NCI-H2196 (cell line): ENCODE measurements around the gene GTF2IRD1.
"Not testable (repeated sequence)": the region's sequence is repeated elsewhere in the genome, so short reads cannot be mapped to it uniquely, and the experiment has no call there.

Source experiments
- DNase-seq: peaks from one replicate; lab custom pipeline; 2025; ENCODE audit not compliant: unreplicated experiment; lab: John Stamatoyannopoulos, UW

The GTF2IRD1 gene

DNA sequence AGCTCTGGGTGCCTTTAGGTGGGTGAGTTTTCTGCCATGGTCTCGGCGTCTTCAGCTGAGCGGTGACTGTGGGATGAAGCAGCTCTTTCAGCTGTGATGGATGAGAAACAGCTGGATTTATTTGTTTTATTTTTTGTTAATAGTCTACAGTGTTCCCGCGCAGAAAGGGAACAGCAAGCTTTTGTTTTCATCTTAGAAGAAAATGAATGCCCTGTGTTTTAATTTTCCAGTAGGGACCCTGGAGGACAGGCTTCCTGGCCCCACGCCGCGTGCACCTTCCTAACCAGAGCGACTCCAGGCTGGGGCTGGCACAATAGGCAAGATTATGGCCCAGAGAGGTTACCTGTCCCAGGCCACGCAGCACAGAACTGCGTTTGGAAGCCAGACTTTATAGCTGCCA, 57.6 kb downstream of the GTF2IRD1 start:
- DNase-seq, result no peak

DNA sequence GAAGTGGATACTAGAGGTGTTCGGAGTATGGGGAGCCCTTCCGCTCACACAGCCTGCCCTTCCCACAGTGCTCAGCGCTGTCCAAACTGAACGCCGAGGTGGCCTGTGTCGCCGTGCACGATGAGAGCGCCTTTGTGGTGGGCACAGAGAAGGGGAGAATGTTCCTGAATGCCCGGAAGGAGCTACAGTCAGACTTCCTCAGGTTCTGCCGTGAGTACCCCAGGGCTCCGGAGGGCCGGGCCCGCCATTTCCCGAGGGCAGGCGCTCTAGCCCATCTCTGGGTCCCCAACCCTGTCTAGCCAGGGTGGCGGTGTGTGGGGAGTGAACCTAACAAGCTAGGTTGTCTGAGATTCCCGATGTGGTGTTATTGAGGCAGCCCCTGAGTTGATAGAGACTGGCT, 59.1 kb downstream of the GTF2IRD1 start:
- no peak for DNase-seq

DNA sequence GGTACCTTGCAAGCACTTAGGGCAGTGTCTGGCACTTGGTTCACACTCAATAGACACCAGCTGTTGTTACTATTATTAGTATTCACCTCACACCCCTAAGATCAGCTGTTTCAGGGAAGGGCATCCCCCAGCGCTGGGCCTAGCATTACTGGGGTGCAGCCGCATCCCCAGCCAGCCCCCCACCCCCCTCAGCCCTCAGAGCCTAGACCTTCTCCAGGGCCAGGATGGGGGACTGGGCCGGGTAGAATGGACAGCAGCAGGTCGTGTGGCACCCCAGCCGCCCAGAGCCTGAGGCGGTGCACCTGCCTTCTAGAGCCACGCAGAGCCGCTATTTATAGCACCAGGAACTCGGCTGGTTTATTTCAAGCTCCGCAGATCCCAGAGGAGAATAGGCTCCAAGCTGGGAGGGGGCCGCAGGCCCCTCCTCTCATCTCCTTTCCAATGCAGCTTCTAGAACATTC, 60.5 kb downstream of the GTF2IRD1 start:
- DNase-seq, result no peak

DNA sequence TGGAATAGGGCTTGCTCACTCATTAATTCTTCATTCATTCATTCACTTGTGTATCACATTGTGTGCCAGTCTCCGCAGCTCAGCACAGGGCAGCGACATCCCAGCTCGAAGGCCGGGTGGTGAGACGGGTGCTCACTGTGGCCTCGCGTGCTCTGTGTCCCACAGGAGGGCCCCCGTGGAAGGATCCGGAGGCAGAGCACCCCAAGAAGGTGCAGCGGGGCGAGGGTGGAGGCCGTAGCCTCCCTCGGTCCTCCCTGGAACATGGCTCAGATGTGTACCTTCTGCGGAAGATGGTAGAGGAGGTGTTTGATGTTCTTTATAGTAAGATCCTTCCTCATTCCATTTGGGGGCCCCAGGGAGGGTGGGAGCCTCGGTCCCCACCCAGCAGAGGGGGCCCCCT, 61.6 kb downstream of the GTF2IRD1 start:
- DNase-seq, result no peak

DNA sequence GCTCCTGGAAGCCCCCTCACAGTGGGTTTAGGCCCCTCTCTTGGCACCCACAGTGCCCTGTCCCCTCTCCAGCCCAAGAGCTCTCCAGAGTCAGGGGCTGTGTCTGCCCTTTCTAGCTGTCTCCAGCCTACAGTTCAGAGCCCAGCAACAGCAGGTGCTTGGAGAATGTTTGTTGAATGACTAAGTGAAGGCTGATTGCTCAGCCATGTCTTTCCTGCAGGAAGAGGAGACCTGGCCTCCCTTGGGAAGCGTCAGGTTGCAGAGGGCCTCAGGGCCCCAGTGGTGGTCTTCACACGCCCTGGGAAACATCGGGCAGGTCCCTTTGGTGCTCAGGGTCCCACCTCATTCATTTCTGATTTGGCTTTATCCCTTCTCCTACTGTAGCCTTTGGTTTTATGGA, 62.5 kb downstream of the GTF2IRD1 start:
- DNase-seq, result no peak

DNA sequence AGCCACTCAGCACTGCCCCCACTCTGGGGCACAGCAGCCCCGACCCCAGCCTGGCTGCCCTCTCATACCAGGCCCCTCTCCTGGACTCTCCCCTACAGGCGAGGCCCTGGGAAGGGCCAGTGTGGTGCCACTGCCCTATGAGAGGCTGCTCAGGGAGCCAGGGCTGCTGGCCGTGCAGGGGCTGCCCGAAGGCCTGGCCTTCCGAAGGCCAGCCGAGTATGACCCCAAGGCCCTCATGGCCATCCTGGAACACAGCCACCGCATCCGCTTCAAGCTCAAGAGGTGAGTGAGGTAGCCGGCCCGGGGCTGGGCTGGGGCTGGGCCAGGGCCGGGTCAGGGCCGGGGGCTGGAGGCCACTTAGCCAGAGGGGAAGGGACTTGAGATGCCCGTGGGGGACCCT, 64.3 kb downstream of the GTF2IRD1 start:
- no peak for DNase-seq

DNA sequence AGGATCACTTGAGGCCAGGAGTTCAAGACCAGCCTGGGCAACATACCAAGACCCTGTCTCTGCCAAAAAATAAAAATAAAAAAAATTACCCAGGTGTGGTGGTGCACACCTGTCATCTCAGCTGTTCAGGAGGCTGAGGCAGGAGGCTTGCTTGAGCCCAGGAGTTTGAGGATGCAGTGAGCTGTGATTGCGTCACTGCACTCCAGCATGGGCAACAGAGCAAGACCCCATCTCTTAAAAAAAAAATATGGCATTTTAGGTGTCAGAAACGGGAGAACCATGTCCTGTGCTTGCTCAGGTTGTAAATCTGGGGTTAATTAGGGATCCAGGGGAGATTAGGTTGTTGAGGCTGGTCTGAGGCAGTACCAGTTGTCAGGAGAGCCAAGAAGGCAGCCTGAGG, 64.9 kb downstream of the GTF2IRD1 start:
- no peak for DNase-seq

DNA sequence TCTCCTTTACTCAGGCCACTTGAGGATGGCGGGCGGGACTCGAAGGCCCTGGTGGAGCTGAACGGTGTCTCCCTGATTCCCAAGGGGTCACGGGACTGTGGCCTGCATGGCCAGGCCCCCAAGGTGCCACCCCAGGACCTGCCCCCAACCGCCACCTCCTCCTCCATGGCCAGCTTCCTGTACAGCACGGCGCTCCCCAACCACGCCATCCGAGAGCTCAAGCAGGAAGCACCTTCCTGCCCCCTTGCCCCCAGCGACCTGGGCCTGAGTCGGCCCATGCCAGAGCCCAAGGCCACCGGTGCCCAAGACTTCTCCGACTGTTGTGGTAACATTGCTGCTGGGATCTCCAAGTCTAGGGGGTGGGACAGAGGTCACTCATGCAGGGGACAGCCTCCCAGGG, 65.7 kb downstream of the GTF2IRD1 start:
- no peak for DNase-seq

DNA sequence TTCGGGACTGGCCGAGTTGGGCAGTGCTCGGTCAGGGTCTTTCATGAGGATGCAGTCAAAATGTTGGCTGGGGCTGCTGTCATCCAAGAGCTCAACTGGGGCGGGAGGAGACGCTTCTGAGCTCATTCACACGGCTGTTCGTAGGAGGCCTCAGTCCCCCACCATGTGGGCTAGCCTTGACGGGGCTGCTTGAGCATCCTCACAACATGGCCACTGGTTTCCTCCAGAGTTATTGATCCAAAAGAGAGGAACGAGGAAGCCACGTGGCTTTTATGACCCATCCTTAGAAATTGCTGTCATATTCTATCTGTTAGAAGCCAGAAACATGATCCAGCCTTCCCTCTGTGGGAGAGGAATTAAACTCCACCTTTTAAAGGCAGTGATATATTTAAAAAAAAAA, 68.1 kb downstream of the GTF2IRD1 start:
- DNase-seq, result no peak

DNA sequence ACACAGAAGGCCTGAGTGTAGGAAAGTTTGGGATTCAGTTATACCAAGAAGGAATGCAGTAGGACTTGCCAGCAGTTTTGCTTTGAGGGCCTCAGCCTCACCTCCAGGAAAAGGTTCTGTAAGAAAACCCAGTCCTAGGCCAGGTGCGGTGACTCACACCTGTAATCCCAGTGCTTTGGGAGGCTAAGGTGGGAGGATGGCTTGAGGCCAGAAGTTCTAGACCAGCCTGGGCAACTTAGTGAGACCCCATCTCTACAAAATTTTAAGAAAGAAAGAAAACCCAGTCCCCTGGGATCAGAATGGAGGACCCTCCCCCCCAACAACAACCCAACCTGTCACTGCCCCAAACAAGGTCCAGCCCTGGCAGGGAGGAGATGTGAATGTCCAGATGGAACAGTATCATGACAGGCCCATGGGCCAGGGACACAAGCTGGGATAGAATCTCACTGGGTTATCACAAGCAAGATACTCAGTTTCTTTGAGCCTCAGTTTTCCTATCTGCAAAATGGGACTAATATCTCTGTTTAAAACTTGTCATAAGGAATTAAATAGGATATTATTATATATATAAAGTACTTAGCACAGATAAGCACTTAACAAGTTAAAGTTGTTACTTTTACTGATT, 68.7 kb downstream of the GTF2IRD1 start:
- DNase-seq, result no peak

DNA sequence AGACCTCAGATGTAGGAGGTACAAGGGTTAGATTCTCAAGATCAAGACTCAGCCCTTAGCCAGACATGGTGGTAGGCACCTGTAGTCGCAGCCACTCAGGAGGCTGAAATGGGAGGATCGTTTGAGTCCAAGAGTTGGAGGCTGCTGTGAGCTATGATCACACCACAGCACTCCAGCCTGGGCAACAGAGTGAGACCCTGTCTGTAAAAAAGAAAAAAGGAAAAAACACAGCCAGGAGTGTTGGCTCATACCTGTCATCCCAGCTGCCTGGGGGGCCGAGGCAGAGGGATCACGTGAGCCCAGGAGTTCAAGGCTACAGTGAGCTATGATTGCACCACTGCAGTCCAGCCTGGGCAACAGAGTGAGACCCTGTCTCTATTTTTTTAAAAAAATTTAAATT, 69.3 kb downstream of the GTF2IRD1 start:
- DNase-seq, result no peak

DNA sequence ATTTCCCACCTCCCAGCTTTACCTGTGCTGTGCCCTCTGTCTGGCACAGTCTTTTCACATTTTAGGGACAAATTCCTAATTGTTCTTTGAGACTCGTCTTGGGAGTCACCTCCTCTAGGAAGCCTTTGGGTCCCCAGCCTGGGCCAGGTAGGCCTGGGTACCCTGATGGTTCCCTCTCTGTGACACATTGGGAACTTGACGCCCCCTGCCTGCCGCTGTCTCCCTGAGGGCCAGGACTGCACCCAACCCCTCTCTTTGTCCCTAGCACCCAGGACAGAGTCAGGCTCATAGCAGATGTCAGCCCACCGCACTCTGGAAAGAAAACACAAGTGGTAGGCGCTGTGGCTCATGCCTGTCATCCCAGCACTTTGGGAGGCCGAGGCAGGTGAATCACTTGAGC, 71.4 kb downstream of the GTF2IRD1 start:
- DNase-seq, result no peak

DNA sequence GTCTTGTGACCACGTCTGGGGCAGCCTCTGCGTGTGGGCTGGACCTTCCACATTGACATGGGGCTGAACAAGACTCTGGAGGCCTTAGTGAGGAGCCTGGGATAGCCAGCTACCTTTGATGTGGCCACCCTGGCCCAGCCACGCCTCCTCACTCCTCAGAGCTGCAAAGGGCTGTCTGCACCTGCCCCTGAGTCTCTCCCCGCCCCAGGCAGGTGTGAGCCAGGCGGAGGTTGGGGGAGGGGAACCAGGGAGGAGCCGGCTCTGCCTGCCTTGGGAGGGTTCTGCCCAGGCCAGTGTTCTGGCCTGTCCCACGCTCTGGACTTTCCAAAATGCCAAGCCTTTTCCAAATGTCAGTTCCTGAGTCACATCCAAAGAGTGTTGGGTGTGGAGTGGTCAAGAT, 72.2 kb downstream of the GTF2IRD1 start:
- DNase-seq, result peak; percentile 93

DNA sequence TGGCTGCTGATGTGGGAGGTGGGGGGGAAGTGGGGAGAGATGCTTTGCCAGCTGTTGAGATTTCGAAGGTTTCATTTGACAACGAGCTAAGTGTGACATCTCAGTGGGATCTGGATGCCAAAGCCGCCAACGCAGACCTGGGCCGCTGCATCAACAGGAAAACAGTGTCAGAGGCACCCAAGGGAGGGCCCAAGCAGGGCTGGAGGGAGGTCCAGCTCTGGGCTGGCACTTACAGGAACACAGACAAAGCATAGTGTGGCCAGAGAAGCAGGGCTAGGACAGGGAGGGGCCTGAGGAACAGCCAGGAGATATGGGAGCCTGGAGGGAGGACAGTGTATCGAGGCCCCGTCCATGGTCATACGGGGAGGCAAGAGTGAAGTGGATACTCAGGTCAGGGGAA, 73.1 kb downstream of the GTF2IRD1 start:
- no peak for DNase-seq

DNA sequence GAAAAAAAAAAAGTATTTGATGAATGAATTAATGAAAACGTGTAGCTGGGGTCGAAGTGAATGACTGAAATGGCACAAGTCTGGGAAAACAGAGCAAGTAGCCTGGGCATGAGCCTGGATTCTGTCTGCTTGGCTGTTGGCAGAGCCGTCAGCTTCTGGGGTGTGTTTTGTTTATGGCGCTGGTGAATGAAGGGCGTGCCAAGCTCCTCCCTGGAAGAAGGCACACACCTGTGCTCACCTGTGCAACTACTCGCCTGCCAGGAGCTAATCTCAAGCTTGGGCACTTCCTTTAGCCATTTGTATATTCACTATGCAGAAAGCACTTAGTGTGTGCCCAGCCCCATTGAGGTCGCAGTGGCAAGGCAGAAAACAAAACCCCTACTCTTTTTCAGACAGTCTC, 74.1 kb downstream of the GTF2IRD1 start:
- peak; percentile 12 for DNase-seq

DNA sequence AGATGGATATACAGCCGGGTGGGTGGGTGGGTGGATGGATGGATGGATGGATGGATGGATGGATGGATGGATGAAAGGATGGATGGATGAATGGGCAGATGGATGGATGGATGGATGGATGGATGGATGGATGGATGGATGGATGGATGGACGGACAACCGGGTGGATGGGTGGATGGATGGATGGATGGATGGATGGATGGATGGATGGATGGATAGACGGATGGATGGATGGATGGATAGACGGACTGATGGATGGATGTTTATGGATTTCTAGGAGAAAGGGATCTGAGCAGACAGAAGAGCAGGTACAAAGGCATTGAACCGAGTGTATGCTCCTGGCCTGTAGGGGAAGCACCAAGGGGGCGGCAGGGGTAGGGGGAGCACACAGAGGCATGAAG, 75.1 kb downstream of the GTF2IRD1 start:
- DNase-seq, result not testable (repeated sequence)

DNA sequence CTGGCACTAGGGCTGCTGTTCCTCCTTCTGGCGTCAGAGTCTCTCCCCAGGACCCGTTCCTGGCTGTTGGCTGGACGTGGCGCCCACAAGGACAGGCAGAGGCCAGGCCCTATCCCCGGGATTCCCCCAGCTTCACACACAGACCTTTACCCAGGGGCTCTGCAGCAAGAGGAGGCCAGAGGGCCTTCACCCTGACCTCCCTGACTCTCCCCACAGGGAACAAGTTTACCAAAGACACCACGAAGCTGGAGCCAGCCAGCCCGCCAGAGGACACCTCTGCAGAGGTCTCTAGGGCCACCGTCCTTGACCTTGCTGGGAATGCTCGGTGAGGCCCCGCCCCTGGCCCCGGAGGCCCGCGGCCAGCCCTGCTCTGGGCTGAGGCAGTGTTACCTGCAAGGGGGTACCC, 82.2 kb downstream of the GTF2IRD1 start:
- no peak for DNase-seq

DNA sequence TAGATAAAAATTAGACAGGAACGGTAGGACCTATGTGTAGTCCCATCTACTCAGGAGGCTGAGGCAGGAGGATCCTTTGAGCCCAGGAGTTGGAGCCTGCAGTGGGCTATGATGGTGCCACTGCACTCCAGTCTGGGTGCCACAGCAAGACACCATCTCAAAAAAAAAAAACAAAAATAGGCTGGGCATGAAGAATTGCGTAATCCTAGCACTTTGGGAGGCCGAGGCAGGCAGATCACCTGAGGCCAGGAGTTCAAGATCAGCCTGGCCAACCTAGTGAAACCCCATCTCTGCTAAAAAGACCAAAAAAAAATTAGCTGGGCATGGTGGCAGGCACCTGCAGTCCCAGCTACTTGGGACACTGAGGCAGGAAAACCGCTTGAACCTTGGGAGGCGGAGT, 88.2 kb downstream of the GTF2IRD1 start:
- DNase-seq, result not testable (repeated sequence)

DNA sequence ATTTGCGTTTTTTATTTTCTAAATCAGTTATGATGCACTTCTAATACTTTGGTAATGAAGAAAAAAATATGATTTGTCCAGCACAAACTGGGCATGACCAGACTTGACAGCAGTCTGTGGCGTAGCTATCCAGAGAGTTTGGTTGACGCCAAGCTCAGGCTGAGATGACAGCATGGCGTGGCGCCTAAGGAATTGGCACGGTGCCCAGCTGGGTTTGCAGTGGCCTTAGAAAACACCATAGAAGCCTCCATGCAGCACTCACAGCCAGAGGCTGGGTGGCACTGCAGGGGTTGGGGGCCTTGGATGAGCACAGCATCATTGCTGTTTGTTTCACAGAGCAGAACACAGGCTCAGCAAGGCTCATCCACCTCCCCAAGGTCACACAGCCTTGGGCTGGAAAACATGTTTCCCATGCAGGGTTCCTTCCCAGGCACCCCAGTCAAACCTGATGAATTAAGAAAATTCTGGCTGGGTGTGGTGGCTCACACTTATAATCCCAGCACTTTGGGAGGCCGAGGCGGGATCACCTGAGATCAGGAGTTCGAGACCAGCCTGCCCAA, 88.9 kb downstream of the GTF2IRD1 start:
- peak; percentile 90 for DNase-seq

DNA sequence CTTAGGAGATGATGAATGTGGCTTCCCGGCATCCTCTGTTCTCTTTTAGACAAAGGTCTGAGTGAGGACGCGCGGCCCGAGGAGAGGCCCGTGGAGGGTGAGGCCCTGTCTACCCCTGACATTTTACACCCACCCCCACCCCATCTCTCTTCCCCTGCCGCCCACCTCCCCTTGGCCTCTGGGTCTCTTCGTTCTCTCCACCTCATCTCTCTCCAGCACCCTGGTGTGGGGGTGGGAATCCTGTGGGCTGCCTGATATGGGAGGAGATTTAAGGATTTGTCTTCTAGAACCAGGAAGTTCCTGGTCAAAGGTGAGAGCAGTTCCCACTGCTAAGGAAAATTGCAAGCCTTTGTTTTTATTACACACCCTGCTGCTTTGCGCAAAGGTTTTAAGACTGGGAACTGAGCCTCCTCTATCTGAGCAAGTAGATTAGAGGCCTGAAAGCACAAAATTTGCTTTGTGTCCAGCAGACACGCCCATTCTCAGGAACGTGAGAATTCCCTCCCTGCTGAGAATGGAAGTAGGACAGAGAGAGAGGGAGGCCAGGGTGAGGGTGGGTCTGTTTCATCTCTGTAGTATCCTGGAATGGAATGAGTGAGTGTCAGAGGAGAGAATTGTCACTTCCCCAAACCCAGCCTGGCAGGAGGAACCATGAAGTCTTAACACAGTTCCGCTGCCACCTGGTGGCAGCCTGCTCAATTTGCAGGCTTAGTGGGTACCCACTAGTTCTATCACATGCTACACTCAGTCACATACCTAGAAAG, 91.2 kb downstream of the GTF2IRD1 start:
- no peak for DNase-seq

DNA sequence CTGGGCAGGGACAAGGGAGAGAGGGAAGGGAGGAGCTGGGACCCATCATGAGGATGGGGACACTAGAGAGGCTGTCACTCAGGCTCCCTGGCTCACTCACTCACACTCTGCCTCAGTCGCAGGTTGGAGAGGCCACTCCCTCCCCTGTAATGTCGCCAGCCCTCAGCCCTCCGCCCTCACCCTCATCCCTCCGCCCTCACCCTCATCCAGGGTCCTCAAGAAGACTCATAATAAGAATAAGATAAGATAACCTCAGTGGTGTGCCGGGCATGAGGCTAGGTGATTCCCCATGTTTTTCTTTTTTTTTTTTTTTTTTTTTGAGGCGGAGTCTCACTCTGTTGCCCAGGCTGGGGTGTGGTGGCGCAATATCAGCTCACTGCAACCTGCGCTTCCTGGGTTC, 92.2 kb downstream of the GTF2IRD1 start:
- DNase-seq, result no peak

DNA sequence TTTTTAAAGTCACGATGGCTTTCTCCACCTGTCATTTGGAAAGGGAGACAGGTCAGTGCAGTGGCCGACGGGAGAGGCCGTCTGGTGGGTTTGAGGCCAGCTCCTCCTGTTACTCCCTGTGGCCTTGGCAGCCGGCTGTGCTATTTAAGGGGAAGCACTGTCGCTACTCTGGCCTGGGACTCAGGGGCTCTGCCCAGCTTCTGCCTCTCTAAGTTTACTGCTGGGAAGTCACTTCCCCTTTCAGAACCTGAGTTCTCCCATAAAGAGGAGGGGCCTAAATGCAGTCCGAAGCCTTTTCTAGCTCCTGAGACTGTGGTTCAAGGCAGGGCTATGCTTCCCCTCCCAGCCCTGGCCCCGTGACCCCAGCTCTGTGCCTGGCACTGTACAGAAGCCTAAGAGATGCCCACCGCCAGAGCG, 99.9 kb downstream of the GTF2IRD1 start:
- DNase-seq, result not testable (repeated sequence)
